ENCODE data around the gene UST.

GRCh38 chr6:149087898-149088297 lies 341.1 kb downstream of the UST start:
- TF ChIP-seq EZH2phosphoT487 (conservative IDR thresholded peaks at IDR 0.05; ENCODE audit: low read length) = no peak
- TF ChIP-seq, protein P1, sequence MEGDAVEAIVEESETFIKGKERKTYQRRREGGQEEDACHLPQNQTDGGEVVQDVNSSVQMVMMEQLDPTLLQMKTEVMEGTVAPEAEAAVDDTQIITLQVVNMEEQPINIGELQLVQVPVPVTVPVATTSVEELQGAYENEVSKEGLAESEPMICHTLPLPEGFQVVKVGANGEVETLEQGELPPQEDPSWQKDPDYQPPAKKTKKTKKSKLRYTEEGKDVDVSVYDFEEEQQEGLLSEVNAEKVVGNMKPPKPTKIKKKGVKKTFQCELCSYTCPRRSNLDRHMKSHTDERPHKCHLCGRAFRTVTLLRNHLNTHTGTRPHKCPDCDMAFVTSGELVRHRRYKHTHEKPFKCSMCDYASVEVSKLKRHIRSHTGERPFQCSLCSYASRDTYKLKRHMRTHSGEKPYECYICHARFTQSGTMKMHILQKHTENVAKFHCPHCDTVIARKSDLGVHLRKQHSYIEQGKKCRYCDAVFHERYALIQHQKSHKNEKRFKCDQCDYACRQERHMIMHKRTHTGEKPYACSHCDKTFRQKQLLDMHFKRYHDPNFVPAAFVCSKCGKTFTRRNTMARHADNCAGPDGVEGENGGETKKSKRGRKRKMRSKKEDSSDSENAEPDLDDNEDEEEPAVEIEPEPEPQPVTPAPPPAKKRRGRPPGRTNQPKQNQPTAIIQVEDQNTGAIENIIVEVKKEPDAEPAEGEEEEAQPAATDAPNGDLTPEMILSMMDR (IDR thresholded peaks at IDR 0.05; ENCODE audit: insufficient read depth, low read length, poor library complexity, severe bottlenecking) = no peak

Data from SU-DHL-6 (cell line).